ENCODE results near the gene GMCL2.

Gene GMCL2

DNA sequence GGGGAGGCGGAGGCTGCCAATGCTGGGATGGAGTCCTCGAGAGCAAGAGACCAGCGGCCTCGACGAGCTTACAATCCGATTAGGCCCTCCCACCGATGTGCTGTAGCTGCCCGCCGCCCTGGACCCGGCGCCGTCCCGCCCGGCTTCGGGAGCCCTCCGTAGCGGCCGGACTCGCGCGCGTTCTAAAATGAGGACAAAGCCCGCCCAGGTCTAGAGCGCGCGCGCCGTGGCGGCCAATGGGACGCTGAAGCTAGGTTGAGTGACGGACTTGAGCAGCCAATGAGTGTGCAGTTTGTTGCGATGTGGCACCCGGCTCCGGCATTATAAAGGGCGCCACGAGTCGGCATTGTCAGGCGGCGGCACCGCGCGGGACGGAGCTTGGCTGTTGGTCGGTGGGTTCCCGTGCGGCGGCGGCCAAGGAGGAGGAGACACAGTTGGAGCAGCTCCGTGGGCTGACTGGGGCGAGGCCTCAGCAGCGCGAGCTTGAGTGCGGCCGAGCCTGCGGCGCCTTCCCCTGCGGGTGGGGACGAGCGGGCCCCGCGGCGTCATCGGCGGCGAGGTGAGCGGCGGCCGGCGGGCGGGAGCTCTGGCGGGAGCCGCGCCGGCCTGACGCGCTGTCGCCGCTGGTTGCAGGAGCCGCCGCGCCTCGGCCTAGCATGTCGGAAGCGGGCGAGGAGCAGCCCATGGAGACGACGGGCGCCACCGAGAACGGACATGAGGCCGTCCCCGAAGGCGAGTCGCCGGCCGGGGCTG is 17.2 kb upstream of the GMCL2 start, which contains the start of gene HNRNPAB (continued):
- TF ChIP-seq, protein P1, sequence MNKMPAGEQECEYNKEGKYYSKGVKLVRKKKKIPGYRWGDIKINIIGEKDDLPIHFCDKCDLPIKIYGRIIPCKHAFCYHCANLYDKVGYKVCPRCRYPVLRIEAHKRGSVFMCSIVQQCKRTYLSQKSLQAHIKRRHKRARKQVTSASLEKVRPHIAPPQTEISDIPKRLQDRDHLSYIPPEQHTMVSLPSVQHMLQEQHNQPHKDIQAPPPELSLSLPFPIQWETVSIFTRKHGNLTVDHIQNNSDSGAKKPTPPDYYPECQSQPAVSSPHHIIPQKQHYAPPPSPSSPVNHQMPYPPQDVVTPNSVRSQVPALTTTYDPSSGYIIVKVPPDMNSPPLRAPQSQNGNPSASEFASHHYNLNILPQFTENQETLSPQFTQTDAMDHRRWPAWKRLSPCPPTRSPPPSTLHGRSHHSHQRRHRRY (tag by site-specific recombination; IDR thresholded peaks at IDR 0.05), result no peak
- TF ChIP-seq SP7 (tag by site-specific recombination; IDR thresholded peaks at IDR 0.05) (peak; percentile 83), ZNF292 (tag by site-specific recombination; IDR thresholded peaks at IDR 0.05; ENCODE audit: borderline replicate concordance, low read depth) (no peak), ZNF677 (tag by site-specific recombination; IDR thresholded peaks at IDR 0.05) (peak; percentile 50; the same call in 1 of the 2 replicates), KLF16 (tag by site-specific recombination; IDR thresholded peaks at IDR 0.05) (no peak), GLI2 (tag by site-specific recombination; IDR thresholded peaks at IDR 0.05; ENCODE audit: borderline replicate concordance, low read depth) (no peak), HOXD13 (CRISPR knock-in tag; IDR thresholded peaks at IDR 0.05; ENCODE audit: borderline replicate concordance) (no peak), ZNF843 (tag by site-specific recombination; IDR thresholded peaks at IDR 0.05) (peak; percentile 63), ZNF16 (tag by site-specific recombination; IDR thresholded peaks at IDR 0.05; ENCODE audit: low read depth) (no peak), ZNF791 (tag by site-specific recombination; IDR thresholded peaks at IDR 0.05) (no peak), ZNF658 (tag by site-specific recombination; IDR thresholded peaks at IDR 0.05) (no peak), ZNF366 (tag by site-specific recombination; conservative IDR thresholded peaks at IDR 0.05) (no peak), ZNF777 (tag by site-specific recombination; IDR thresholded peaks at IDR 0.05; ENCODE audit: borderline replicate concordance) (no peak), TRIM28 (IDR thresholded peaks at IDR 0.05; ENCODE audit: borderline replicate concordance, low read length) (no peak), ZNF202 (tag by site-specific recombination; IDR thresholded peaks at IDR 0.05; ENCODE audit: borderline replicate concordance) (no peak), ZNF596 (tag by site-specific recombination; IDR thresholded peaks at IDR 0.05) (no peak), MYNN (tag by site-specific recombination; IDR thresholded peaks at IDR 0.05; ENCODE audit: borderline replicate concordance) (no peak), ZNF19 (tag by site-specific recombination; IDR thresholded peaks at IDR 0.05; ENCODE audit: low read depth) (no peak), SALL2 (tag by site-specific recombination; IDR thresholded peaks at IDR 0.05; ENCODE audit: borderline replicate concordance) (no peak), ZNF548 (tag by site-specific recombination; IDR thresholded peaks at IDR 0.05) (no peak), ZNF324 (tag by site-specific recombination; IDR thresholded peaks at IDR 0.05) (no peak), OSR2 (tag by site-specific recombination; IDR thresholded peaks at IDR 0.05) (no peak), ZNF792 (tag by site-specific recombination; IDR thresholded peaks at IDR 0.05) (no peak), SP2 (tag by site-specific recombination; IDR thresholded peaks at IDR 0.05) (peak; percentile 97), SETDB1 (IDR thresholded peaks at IDR 0.05; ENCODE audit: insufficient read length, low read length) (no peak)
- TF ChIP-seq, protein P2, sequence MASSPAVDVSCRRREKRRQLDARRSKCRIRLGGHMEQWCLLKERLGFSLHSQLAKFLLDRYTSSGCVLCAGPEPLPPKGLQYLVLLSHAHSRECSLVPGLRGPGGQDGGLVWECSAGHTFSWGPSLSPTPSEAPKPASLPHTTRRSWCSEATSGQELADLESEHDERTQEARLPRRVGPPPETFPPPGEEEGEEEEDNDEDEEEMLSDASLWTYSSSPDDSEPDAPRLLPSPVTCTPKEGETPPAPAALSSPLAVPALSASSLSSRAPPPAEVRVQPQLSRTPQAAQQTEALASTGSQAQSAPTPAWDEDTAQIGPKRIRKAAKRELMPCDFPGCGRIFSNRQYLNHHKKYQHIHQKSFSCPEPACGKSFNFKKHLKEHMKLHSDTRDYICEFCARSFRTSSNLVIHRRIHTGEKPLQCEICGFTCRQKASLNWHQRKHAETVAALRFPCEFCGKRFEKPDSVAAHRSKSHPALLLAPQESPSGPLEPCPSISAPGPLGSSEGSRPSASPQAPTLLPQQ (tag by site-specific recombination; IDR thresholded peaks at IDR 0.05), result 0 out of 2 replicates have a peak, but pooled peaks have one; percentile 75
- TF ChIP-seq, protein P3, sequence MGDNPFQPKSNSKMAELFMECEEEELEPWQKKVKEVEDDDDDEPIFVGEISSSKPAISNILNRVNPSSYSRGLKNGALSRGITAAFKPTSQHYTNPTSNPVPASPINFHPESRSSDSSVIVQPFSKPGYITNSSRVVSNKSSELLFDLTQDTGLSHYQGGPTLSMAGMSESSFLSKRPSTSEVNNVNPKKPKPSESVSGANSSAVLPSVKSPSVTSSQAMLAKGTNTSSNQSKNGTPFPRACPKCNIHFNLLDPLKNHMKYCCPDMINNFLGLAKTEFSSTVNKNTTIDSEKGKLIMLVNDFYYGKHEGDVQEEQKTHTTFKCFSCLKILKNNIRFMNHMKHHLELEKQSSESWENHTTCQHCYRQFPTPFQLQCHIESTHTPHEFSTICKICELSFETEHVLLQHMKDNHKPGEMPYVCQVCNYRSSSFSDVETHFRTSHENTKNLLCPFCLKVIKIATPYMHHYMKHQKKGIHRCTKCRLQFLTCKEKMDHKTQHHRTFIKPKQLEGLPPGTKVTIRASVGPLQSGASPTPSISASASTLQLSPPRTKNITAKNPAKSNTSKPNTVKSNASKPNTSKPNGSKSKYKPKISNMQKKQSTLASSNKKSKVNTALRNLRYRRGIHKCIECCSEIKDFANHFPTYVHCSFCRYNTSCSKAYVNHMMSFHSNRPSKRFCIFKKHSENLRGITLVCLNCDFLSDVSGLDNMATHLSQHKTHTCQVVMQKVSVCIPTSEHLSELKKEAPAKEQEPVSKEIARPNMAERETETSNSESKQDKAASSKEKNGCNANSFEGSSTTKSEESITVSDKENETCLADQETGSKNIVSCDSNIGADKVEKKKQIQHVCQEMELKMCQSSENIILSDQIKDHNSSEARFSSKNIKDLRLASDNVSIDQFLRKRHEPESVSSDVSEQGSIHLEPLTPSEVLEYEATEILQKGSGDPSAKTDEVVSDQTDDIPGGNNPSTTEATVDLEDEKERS (tag by site-specific recombination; IDR thresholded peaks at IDR 0.05), result no peak
- TF ChIP-seq, protein P4, sequence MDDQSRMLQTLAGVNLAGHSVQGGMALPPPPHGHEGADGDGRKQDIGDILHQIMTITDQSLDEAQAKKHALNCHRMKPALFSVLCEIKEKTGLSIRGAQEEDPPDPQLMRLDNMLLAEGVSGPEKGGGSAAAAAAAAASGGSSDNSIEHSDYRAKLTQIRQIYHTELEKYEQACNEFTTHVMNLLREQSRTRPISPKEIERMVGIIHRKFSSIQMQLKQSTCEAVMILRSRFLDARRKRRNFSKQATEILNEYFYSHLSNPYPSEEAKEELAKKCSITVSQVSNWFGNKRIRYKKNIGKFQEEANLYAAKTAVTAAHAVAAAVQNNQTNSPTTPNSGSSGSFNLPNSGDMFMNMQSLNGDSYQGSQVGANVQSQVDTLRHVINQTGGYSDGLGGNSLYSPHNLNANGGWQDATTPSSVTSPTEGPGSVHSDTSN (CRISPR knock-in tag; IDR thresholded peaks at IDR 0.05), result peak; percentile 100
- TF ChIP-seq, protein P5, sequence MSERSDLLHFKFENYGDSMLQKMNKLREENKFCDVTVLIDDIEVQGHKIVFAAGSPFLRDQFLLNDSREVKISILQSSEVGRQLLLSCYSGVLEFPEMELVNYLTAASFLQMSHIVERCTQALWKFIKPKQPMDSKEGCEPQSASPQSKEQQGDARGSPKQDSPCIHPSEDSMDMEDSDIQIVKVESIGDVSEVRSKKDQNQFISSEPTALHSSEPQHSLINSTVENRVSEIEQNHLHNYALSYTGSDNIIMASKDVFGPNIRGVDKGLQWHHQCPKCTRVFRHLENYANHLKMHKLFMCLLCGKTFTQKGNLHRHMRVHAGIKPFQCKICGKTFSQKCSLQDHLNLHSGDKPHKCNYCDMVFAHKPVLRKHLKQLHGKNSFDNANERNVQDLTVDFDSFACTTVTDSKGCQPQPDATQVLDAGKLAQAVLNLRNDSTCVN (tag by site-specific recombination; optimal IDR thresholded peaks at IDR 0.05), result peak; percentile 99
- TF ChIP-seq, protein P6, sequence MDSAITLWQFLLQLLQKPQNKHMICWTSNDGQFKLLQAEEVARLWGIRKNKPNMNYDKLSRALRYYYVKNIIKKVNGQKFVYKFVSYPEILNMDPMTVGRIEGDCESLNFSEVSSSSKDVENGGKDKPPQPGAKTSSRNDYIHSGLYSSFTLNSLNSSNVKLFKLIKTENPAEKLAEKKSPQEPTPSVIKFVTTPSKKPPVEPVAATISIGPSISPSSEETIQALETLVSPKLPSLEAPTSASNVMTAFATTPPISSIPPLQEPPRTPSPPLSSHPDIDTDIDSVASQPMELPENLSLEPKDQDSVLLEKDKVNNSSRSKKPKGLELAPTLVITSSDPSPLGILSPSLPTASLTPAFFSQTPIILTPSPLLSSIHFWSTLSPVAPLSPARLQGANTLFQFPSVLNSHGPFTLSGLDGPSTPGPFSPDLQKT (IDR thresholded peaks at IDR 0.05; ENCODE audit: borderline replicate concordance, low read depth, low read length), result no peak
